ENCODE data around the gene INTS3.

Gene INTS3

GRCh38 chr1:153775458-153776327 is 47.8 kb downstream of the INTS3 start:
- TF ChIP-seq, protein P1, sequence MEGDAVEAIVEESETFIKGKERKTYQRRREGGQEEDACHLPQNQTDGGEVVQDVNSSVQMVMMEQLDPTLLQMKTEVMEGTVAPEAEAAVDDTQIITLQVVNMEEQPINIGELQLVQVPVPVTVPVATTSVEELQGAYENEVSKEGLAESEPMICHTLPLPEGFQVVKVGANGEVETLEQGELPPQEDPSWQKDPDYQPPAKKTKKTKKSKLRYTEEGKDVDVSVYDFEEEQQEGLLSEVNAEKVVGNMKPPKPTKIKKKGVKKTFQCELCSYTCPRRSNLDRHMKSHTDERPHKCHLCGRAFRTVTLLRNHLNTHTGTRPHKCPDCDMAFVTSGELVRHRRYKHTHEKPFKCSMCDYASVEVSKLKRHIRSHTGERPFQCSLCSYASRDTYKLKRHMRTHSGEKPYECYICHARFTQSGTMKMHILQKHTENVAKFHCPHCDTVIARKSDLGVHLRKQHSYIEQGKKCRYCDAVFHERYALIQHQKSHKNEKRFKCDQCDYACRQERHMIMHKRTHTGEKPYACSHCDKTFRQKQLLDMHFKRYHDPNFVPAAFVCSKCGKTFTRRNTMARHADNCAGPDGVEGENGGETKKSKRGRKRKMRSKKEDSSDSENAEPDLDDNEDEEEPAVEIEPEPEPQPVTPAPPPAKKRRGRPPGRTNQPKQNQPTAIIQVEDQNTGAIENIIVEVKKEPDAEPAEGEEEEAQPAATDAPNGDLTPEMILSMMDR (IDR thresholded peaks at IDR 0.05): peak; percentile 7 to 24
- peak overlapping the region; percentile 69 to 76 for H3K4me3 ChIP-seq
- peaks cover 0 to 73% (median 41%) of the 10 kb centered on the region in 4 donors for H3K4me1 ChIP-seq
- peaks cover 22 to 50% (median 26%) of the 10 kb centered on the region in 3 donors for H3K36me3 ChIP-seq
- no peaks in the 10 kb centered on the region for H3K9me3 ChIP-seq
- H3K27me3 ChIP-seq: no peaks in the 10 kb centered on the region
- intact Hi-C loops (cut with DNase I; ENCODE audit: low total_unique reads): no loop called here
- peak; percentile 84 to 92 for DNase-seq
- H3K27ac ChIP-seq: peak overlapping the region; percentile 91 to 93

GRCh38 chr1:153776352-153776751 is 48.5 kb downstream of the INTS3 start:
- intact Hi-C loops (cut with DNase I; ENCODE audit: low total_unique reads): no loop called here
- Histone ChIP-seq H3K9me3 (no peaks in the 10 kb centered on the region), H3K4me1 (peaks cover 0 to 73% (median 41%) of the 10 kb centered on the region in 4 donors), H3K4me3 (peak overlapping the region; percentile 69 to 76), H3K36me3 (peaks cover 15 to 44% (median 20%) of the 10 kb centered on the region in 3 donors), H3K27me3 (no peaks in the 10 kb centered on the region), H3K27ac (peak overlapping the region; percentile 91 to 93)
- TF ChIP-seq, protein P1 (IDR thresholded peaks at IDR 0.05): no peak
- no peak for DNase-seq

DNA sequence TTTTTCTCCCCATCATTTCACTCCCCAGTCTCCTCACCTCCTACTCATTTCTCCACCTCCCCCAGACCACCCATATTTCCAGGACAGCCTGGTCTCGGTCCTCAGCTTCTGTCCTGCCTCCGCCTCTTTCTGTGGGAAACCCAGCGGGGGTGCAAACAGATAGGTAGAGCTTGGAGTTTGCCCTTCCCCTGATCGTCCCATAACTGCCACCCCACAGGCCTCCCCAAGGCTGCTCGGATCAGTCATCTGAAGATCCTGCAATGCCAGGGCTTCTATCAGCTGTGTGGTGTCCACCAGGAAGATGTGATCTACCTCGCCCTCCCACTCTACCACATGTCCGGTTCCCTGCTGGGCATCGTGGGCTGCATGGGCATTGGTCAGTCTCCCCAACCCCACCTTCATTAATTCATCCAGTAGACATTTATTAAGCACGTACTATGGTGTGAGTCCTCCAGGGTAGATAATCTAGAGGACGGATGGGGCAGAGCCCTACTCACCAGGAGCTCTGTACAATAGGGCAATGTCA is 49.1 kb downstream of the INTS3 start:
- TF ChIP-seq, protein P1 (IDR thresholded peaks at IDR 0.05): no peak
- Histone ChIP-seq H3K27ac (peak overlapping the region; percentile 91 to 93), H3K36me3 (peaks cover 14 to 38% (median 14%) of the 10 kb centered on the region in 3 donors), H3K4me3 (peak overlapping the region; percentile 69 to 76), H3K27me3 (no peaks in the 10 kb centered on the region), H3K4me1 (peaks cover 0 to 73% (median 41%) of the 10 kb centered on the region in 4 donors), H3K9me3 (no peaks in the 10 kb centered on the region)
- DNase-seq: no peak
- intact Hi-C loops (cut with DNase I; ENCODE audit: low total_unique reads): no loop called here

- Histone ChIP-seq H3K4me1 (peaks cover 0 to 78% (median 43%) of the 10 kb centered on the region in 4 donors), H3K36me3 (peaks cover 7 to 31% (median 7%) of the 10 kb centered on the region in 3 donors), H3K9me3 (no peaks in the 10 kb centered on the region), H3K4me3 (peak overlapping the region; percentile 11 to 76), H3K27ac (peak overlapping the region; percentile 91 to 93), H3K27me3 (no peaks in the 10 kb centered on the region)
- TF ChIP-seq, protein P1 (IDR thresholded peaks at IDR 0.05): no peak
- intact Hi-C loops (cut with DNase I; ENCODE audit: low total_unique reads): no loop called here
- peak; percentile 73 to 87 for DNase-seq
Observed at GRCh38 chr1:153777648-153778047, 49.8 kb downstream of the INTS3 start.

DNA sequence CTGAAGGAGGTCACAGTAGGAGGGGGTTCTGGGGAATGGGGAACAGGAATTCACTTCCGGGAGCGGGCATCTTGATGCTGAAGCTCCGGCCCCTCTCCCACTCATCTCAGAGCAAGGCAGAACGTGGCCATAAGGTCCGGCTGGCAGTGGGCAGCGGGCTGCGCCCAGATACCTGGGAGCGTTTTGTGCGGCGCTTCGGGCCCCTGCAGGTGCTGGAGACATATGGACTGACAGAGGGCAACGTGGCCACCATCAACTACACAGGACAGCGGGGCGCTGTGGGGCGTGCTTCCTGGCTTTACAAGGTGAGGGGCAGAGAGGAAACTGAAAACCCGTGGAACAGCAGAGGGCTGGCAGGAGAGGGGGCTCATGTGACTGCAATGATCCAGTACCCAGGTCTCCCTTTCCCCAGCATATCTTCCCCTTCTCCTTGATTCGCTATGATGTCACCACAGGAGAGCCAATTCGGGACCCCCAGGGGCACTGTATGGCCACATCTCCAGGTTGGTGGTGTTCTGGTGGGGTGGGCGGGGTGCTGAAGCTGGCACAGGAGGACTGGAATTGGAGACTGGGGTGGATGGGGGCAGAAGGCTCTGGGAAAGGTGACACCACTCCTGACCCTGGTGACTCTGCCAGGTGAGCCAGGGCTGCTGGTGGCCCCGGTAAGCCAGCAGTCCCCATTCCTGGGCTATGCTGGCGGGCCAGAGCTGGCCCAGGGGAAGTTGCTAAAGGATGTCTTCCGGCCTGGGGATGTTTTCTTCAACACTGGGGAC is 50.4 kb downstream of the INTS3 start:
- DNase-seq: no peak
- Histone ChIP-seq H3K27me3 (no peaks in the 10 kb centered on the region), H3K36me3 (peaks cover 1 to 25% (median 2%) of the 10 kb centered on the region in 3 donors), H3K4me1 (peaks cover 0 to 76% (median 47%) of the 10 kb centered on the region in 4 donors), H3K4me3 (peak overlapping the region; percentile 11 to 76), H3K9me3 (no peaks in the 10 kb centered on the region), H3K27ac (peak overlapping the region; percentile 91 to 93)
- intact Hi-C loops (cut with DNase I; ENCODE audit: low total_unique reads): no loop called here
- TF ChIP-seq, protein P1 (IDR thresholded peaks at IDR 0.05): no peak

All from tibial artery (tissue), 4 donors.